A673 (cell line): ENCODE data around the gene MPZL1.

Experiments
- EZH2 ChIP-seq: fragments of 200-600 bp; sonication (generic); IDR thresholded peaks from 2 replicates; pipeline ENCODE4 v1.6.1; 2017; ENCODE audit warnings: borderline replicate concordance, low read depth, mild to moderate bottlenecking, mixed read lengths, antibody characterized with exemption, low read length; ENCODE audit not compliant: poor library complexity, severe bottlenecking
- TF ChIP-seq, protein P1 (sequence below): fragments of 300-800, 200-600 bp; sonication (generic); conservative IDR thresholded peaks from 2 replicates; pipeline ENCODE4 v1.5.1; 2017; ENCODE audit warnings: low read depth, mild to moderate bottlenecking, antibody characterized with exemption, low read length, moderate library complexity, mixed read lengths

DNA sequence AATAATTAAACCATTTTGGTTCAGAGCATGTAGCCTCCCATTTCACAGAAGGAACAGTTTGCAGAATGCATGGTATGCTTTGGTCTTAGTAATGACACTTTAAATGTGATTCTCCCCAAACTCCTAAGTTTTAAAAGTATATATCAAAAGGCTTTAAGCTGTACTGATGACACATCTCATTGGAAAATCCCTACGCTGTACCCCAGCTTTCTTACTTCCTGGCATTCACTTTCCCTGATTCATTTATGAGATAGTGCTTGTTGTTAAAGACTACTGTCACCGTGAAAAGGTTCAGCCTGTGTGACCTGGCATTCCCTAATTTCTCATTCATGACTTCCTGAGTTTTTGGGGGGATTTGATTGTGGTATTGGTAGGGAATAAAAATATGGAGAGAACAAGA is 53.4 kb downstream of the MPZL1 start:
- TF ChIP-seq EZH2 = no peak
- TF ChIP-seq, protein P1, sequence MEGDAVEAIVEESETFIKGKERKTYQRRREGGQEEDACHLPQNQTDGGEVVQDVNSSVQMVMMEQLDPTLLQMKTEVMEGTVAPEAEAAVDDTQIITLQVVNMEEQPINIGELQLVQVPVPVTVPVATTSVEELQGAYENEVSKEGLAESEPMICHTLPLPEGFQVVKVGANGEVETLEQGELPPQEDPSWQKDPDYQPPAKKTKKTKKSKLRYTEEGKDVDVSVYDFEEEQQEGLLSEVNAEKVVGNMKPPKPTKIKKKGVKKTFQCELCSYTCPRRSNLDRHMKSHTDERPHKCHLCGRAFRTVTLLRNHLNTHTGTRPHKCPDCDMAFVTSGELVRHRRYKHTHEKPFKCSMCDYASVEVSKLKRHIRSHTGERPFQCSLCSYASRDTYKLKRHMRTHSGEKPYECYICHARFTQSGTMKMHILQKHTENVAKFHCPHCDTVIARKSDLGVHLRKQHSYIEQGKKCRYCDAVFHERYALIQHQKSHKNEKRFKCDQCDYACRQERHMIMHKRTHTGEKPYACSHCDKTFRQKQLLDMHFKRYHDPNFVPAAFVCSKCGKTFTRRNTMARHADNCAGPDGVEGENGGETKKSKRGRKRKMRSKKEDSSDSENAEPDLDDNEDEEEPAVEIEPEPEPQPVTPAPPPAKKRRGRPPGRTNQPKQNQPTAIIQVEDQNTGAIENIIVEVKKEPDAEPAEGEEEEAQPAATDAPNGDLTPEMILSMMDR = no peak
